Activated CD4-positive, alpha-beta T cell treated with anti-CD3 and anti-CD28 coated beads for 4 hours (primary cell): Measurements from ENCODE around the gene SPATA9.

ENCODE experiments used
- DNase-seq, 2 donors: peaks; one replicate each; pipeline ENCODE4 v3.0.0-alpha.2; 2020

The SPATA9 gene, protein sequence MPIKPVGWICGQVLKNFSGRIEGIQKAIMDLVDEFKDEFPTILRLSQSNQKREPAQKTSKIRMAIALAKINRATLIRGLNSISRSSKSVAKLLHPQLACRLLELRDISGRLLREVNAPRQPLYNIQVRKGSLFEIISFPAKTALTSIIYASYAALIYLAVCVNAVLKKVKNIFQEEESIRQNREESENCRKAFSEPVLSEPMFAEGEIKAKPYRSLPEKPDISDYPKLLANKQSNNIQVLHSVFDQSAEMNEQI

GRCh38 chr5:95682891-95683290 is at the start of gene SPATA9:
Gene SPATA9 (minus strand): TSS chr5:95682991. CDS start chr5:95682854, 137 bp downstream.
- DNase-seq, result no peak

- peak; percentile 6 to 23 for DNase-seq
Observed at GRCh38 chr5:95731571-95732554, 49.1 kb upstream of the SPATA9 start.

DNA sequence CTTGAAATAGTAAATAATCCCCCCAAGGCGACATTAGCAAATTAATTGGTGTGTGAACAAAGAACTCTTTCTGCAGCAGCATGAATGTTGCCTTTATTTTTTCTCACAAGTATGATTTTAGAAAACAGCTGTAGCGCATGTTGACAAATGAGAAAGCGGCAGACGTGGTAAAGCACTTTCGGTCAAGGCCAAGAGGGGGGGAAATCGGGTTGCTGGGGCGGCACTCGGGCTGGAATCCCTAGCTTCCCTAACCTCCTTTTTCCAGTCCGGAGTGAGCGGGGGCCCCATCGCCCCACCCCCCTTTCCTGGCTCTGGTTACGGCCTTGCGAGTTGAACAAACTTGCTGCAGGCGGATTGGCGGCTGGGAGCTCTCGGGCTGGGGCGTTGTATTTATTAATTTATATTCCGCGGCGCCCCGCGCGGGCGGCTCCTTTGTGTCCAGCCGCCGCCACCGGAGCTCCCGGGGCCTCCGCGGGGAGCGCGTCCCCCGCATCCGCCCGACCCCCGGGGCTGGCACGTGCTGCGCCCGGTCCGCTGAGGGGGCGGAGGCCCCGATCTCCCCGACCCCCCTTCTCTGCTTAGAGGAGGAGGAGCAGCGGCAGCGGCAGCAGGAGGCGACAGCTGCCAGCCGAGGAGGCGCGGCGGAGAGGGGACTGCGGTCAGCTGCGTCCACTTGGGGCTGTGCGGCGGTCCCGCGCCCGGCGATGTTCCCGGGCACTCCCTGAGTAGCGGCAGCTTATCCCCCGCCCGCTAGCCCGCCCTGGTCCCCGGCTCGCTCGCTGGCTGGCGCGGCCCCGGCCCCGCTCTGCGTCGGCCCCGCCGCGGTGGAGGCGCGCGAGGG is 48.2 kb upstream of the SPATA9 start, which contains the start of gene RHOBTB3:
RHOBTB3 (plus strand) TSS at position 607 of the 841 bp plus-strand sequence. CDS start 347 bp downstream, outside the sequence.
- peak; percentile 35 to 38 for DNase-seq

DNA sequence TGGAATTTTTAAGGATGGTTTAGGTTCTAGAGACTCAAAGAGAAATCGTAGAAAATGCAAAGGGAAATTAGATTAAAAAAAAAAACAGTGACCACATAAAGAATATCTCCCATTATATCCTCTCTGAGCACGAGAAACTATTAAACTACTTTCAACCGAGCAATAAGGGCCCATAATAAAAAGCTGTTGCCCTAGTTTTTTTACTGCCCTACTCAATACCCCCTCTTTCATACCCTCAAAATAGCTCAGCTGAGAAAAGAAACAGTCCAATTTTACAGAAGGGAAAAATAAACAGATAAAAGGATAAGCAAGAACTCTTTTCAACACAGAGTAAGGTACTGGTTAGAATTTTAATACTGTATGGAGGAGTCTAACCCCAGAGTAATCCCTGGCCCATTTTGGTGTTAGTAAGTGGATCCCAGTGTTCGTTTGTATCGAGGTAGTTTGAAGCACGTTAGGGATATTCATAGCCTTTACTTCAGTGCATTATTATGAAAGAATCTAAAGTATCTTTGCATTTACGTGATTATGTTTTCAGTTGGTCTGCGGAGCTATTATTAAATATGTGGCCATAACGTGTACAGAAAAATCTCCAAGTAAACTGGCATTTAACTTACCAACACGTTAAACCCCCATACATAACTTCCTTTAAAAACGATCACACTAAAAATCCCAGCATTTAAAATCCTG is 47.4 kb upstream of the SPATA9 start:
- DNase-seq, result no peak

DNA sequence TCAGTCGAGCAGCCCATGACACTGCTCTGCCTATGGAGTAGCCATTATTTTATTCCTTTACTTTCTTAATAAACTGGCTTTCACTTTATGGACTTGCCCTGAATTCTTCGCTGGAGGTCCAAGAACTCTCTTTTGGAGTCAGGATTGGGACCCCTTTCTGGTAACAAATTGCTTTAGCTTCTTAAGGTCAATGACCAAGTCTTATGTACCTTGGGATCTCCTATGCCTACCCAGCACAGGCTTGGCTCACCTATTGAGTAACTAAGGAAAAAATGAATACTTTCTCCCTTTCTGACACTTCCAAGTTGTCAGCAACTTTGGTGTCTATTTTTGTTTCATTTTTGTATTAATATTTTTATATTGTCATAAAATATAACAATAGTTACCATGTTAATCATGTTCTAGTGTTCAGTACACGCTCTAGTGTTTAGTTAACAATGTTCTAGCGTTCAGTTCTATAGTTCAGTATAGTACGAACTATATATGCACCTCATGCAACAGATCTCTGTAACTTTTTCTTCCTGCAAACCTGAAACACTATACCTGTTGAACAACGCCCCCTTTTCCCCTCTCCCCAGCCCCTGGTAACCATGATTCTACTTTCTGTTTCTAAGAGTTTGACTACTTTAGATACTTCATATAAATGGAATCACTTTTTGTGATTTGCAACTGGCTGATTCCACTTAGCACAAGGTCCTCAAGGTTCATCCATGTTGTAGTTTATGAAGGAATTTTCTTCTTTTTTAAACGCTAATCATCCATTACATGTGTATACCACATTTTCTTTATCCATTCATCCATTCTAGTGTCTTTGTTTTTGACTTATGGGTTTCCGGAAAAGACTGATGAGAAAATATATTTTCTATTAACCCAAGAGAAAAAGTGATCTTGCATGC is 46.6 kb upstream of the SPATA9 start:
- no peak for DNase-seq

DNA sequence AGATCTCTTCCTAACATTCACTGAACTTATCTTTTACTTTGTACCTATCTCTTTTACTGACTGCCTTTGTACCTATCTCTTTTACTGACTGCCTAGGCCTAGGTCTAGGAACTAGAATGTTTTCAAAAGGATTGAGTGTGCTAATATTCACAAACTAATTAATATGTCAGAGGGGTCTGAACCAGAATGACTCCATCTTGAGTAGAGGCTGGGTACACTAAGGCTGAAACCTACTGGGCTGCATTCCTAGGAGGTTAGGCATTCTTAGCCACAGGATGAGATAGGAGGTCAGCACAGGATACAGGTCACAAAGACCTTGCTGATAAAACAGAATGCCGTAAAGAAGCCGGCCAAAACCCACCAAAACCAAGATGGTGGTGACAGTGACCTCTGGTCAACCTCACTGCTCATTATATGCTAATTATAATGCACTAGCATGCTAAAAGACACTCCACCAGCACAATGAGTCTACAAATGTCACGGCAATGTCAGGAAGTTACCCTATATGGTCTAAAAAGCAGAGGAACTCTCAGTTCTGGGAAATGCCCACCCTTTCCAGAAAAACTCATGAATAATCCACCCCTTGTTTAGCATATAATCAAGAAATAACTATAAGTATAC is 45.8 kb upstream of the SPATA9 start:
- DNase-seq, result peak in 1 of 2 donors; percentile 22

GRCh38 chr5:95727764-95728191 is 45.0 kb upstream of the SPATA9 start:
- DNase-seq, result no peak

DNA sequence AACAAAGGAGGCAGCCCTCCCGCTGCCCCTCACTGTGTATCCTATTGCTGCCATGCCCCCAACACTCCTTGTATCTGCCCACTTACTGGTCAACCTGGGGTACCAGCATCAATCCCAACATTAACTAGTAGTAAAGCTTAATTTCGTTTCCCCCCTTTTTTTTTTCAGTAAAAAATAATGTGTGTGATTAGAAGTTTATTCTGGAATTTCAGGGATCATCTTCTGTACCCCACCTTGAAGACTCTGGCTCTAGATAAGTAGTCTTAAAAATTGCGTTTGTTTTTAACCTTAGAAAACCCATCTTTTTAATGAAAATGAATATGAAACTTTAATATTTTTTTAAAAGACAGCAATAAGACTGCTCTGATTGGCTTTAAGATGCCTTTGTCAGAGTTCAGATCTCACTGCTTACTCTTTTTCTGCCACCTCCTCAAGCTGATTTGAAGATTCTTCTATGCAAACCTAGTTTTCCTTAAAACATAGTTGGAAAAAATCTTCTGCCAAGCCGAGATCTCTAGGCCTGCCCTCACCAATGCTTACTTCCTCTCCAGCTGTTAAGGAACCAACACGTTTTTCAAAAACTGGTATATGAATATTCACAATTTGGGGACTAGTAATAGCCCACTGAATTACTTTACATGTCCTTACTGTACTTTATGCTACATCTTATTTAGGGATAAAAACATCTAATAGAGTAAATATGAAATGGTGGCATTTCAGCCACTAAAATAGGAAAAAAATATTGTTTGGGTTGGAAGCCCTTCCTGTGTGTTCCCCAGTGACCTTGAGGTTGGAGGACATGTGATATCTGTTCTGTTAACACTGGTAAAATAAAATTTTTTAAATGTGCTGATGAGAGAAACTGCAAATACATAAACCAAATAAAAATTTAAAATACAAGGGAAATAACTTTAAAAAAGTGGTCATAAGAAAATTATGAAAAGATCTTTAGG is 44.3 kb upstream of the SPATA9 start:
- DNase-seq, result no peak

DNA sequence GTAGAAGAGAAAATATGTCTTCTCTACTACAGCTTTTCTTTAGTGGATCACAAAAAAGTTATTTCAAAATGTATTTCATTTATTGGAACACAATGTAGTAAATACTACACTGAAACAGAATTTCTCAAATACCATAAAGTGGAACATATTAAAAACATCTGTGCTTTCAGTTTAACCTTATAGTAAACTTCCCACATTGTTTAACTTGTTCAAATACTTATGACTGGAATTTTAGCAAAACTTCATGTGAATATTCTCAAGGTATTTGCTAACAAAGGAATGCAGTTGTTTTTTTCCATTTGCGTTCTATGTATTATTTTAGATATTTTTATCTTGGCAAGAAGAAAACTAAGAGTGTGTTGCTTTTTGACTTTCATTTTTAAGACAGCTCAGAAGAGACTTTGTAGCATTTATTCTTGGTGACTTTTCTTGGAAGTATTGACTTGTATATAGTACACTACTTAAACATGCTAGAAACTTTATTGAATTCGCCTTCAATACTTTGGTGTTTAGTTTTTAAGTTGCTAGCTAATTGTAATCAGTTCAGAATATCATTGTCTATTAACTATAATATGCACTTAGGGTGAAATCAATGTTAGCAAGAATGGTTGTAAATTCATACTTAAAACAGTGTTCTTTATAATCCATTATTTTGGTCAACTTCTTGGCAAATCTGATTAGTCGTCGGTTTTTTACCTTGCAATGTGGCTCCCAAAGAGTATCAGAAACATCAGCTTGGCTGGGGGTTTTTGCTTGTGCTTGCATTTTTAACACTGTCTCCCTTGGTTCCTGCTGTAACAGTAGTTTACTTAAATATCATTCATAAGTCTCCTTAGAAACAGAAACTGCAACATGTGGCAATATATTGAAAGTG is 43.4 kb upstream of the SPATA9 start:
- DNase-seq, result no peak

DNA sequence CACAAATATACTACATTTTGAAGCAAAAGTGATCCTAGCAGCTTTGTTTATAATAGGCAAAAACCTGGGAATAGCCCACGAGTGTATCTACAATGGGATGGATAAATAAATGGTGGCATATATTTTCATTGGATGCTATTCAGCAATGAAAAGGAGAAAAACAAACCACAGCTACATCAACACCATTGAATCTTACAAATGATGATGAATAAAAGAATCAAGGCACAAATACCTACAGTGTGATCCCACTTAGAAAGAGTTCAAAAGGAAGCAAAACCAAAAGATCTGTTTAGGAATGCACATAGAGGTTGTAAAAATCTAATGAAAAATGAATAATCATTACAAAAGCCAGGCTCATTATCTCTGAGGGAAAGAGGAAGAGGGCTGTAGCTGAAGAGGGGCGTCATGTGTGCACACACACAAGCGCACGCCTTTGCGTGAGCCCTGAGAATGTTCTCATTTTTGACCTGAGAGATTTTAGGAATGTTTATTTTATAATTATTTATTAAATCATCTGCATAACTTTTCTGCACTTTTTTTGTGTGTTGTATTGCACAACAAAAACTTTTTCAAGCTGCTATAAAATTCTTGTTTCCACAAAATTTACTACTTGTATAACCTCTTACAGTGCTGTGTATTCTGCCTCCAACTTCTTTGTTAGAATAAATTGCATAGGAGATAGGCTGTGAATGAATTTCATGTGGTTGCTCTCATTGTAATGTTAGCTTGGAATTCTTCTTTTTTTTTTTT is 42.5 kb upstream of the SPATA9 start:
- DNase-seq, result no peak

DNA sequence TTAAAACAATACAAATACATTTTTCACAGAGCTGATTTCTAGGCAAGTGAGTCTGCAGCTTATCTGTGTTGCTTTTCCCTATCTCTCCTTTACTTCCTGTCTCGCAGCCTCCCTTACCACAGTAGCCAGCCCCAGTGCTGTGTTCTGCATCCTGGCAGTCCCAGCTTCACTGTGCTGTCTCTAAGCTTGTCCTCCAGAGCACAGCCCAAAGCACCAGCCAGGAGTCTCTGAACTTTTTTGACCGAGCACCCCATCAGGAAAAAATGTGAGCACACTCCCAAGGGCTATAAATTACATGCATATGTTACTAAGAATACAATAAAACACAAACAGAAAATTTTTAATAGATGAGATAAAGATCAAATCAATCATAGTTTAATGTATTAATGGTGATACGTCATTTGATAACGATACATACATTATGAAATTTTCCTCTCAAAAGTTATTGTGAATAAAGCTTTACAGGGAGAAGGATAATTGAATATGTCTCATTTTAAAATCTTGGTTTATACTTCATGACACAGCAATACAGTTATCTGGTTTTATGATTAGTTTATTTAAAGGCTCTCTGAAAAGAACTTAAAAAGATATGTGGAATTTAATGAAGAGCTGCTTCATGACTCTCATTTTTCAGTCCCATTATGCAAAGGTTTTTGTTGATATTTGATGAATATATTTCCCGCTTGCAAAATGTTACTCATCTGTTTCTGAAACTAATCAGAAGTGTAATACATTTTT is 41.0 kb upstream of the SPATA9 start:
- no peak for DNase-seq

- no peak for DNase-seq
Observed at GRCh38 chr5:95721582-95722295, 38.9 kb upstream of the SPATA9 start.

DNA sequence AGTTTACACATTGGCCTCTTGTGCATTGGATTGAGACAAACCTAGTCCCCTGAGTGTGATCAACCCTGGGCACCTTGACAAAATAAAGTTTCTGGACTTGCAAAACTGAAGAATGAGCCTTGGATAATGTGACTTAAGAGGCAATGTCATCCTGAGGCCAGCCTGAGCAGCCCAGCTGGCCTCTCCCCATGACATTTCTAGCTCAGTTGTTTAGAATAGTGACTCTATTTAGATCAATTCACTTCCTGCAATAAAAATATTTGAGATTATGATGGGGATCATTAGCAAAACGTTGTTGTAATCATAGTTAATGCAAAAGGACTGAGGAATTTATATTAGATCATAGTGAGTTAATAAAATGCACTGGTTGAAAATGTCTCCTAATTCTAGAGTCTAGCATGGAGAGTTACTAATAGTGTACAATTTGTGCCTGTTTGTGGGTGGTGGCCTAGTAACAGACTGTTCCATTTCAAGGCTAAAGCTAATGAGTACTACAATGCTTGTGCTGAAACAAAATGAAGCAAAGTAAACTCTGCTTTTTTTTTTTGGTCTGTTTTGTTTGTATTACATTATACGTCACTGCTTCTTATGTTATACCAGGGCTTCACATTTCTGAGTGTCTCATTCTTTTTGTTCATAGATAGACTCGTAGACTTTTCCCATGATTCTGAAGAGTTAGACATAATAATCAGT is 37.4 kb upstream of the SPATA9 start:
- DNase-seq, result no peak

- DNase-seq, result no peak
Observed at GRCh38 chr5:95718738-95719137, 35.9 kb upstream of the SPATA9 start.

DNA sequence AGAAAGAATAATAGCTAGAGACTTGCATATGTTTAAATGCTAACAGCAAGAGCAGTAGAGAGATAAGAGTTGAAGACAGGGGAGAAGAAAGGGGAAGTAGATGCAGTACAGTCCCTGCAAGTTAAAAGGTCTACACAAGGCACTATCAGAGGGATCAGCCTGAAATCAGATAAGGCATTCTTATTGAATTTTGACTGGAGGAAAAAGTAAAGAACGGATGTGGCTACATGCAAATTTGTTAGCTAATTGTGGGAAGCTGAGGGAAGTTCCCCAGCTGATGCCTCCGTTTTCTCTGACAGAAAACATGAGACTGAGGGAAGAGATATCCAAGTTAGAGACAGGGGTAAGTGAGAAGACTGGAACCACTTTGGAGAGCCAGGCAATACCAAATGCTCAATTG is 35.4 kb upstream of the SPATA9 start:
- DNase-seq, result no peak

- DNase-seq, result no peak
Observed at GRCh38 chr5:95717439-95717838, 34.6 kb upstream of the SPATA9 start.
